ENCODE measurements around the gene CD72.
"Not testable (repeated sequence)": the region's sequence is repeated elsewhere in the genome, so short reads cannot be mapped to it uniquely, and the experiment has no call there.

CD72 gene

DNA sequence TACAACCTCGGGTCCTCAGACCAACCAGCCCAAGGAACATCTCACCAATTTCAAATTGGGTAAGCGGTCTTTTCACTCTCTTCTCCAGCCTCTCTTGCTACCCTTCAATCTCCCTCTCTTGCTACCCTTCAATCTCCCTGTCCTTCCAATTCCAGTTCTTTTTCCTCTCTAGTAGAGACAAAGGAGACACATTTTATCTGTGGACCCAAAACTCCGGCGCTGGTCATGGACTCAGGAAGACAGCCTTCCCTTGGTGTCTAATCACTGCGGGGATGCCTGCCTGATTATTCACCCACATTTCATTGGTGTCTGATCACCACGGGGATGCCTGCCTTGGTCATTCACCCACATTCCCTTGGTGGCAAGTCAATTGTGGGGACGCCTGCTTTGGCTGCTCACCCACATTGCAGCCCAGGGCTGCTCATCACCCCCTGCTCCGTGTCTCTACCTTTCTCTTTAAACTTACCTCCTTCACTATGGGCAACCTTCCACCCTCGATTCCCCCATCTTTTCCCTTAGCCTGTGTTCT is 19.3 kb upstream of the CD72 start:
- H3K27ac Mint-ChIP-seq = peak overlapping the region; percentile 63
- H3K9me3 Mint-ChIP-seq, H3K4me3 Mint-ChIP-seq, H3K36me3 Mint-ChIP-seq, H3K27me3 Mint-ChIP-seq: not testable (repeated sequence)
- H3K4me1 Mint-ChIP-seq = peaks cover 66% of the 10 kb centered on the region

DNA sequence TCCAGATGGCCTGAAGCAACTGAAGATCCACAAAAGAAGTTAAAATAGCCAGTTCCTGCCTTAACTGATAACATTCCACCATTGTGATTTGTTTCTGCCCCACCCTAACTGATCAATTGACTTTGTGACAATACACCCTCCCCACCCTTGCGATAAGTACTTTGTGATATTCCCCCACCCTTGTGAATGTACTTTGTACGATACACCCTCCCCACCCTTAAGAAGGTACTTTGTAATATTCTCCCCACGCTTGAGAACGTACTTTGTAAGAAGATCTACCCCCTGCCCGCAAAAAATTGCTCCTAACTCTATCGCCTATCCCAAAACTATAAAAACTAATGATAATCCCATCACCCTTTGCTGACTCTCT is 18.6 kb upstream of the CD72 start:
- H3K4me1 Mint-ChIP-seq = peaks cover 65% of the 10 kb centered on the region
- not testable (repeated sequence) for H3K36me3 Mint-ChIP-seq

DNA sequence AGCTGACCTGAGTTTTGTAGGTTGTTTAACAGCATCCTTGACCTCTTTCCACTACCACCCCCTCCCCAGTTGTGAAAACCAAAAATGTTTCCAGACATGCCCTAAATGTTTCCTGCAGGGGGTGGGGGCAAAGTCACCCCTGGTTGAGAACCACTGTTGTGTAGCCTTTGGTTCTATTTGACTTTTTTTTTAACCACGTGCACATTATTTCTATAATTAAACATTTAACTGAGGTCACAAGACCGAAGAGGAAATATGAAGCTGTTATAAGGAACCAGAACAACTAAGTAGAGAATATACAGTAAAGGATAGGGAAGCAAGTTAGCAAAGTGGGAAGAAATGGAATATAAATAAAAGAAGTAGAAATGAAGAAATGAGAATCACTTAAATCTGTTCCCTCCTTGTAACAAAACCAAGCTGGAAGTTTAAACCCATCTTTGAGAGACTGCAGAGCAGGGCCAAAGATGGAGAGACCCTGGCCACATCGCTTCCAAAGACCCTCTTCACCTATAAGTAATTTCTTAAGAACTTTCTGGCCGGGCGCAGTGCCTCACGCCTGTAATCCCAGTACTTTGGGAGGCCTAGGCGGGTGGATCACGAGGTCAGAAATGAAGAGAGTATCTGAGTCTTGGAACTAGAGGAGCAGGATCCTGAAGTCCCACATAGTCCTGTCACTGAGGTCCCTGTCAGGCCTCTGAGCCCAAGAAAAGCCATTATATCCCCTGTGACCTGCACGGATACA is 18.1 kb upstream of the CD72 start:
- Mint-ChIP-seq H3K27ac (peak overlapping the region; percentile 35), H3K27me3 (no peaks in the 10 kb centered on the region), H3K4me1 (peaks cover 60% of the 10 kb centered on the region), H3K9me3 (no peaks in the 10 kb centered on the region), H3K36me3 (peaks cover 3% of the 10 kb centered on the region), H3K4me3 (peak overlapping the region; percentile 27)

More for the DNA sequence above, 18.6 kb upstream of the CD72 start:
- not testable (repeated sequence) for H3K27me3 Mint-ChIP-seq, H3K4me3 Mint-ChIP-seq, H3K9me3 Mint-ChIP-seq, H3K27ac Mint-ChIP-seq

DNA sequence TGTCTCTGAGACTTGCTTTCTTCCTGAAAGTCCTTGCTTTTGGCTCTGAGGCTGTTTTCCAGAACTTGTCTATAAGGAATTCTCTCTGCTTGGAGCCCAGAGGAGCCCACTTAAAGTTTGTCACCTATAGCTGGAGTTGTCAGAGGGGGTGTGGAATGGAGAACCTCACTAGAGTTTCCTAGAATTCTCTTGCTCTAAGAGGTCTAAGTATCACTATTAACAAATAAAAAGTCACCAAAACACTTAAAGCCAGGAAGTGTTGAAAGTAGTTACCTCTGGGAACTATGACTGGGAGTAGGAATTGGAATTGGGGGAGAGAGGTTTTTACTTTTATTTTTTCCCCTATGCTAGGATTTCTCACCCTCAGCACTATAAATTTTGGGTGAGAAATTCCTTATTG is 17.5 kb upstream of the CD72 start:
- H3K9me3 Mint-ChIP-seq = no peaks in the 10 kb centered on the region
- H3K27ac Mint-ChIP-seq = peak overlapping the region; percentile 35
- H3K36me3 Mint-ChIP-seq = peaks cover 3% of the 10 kb centered on the region
- H3K27me3 Mint-ChIP-seq = no peaks in the 10 kb centered on the region
- no peak overlapping the region for H3K4me3 Mint-ChIP-seq
- peaks cover 55% of the 10 kb centered on the region for H3K4me1 Mint-ChIP-seq

DNA sequence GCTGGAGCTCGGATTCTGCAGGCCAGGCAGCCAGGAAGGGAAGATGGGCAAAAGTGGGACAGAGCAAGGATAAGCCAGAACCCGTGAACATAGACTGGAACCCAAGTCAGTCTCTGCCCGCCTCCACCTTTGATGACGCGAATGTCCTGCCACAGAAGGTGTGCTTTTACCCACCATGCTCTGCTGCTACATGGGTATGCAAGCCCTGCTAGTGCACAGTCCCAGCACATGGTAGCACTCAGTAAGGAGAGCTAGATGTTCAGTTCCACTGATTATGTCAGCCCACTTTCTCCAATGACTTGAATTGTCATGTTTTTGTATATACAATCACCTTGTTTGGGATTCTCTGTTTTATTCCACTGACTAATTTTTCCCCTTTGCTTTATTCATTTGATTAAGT is 11.4 kb upstream of the CD72 start:
- H3K27ac Mint-ChIP-seq = no peak overlapping the region
- no peaks in the 10 kb centered on the region for H3K27me3 Mint-ChIP-seq
- peaks cover under 1% of the 10 kb centered on the region for H3K4me1 Mint-ChIP-seq
- no peaks in the 10 kb centered on the region for H3K9me3 Mint-ChIP-seq
- H3K4me3 Mint-ChIP-seq = no peak overlapping the region
- H3K36me3 Mint-ChIP-seq = no peaks in the 10 kb centered on the region

DNA sequence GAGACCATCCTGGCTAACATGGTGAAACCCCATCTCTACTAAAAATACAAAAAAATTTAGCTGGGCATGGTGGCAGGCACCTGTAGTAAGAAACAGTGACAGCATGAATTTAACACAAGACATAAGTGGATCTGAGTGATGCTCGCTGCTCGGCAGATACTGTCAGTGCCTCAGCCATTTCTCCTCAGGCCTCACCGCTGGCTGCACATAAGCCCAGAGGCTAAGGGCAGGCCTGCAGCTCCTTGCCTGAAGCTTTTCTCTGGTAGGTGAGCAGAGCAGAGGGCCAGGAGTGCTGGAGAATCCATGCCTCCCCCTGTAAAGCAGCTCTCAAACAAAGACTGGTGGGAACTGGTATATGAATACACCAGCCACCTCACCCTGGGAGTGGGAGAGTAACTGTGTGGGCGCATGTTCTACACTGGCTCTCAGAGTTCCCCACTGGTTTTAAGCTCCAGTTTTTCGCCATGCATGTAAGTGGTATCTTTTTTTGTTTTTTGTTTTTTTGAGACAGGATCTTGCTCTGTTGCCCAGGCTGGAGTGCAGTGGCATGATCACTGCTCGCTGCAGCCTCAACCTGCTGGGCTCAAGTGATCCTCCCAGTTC is 10.3 kb upstream of the CD72 start:
- no peaks in the 10 kb centered on the region for H3K4me1 Mint-ChIP-seq
- no peaks in the 10 kb centered on the region for H3K36me3 Mint-ChIP-seq
- no peaks in the 10 kb centered on the region for H3K27me3 Mint-ChIP-seq

DNA sequence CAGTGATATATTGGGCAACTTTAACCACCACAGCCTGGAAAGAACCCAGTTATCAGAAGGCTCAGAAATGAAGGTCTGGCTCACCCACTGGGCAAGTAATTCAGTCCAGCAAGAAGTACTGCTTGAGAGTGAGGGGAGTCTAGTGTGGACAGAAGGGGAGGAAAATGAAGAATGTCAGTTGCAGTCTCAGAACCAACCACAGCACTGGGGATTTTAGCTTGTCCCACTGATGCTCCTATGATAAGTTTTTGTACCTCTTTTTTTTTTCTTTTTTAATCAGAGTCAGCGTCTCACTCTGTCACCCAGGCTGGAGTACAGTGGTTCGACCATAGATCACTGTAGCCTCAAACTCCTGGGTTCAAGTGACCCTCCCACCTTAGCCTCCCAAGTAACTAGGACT is 9.4 kb upstream of the CD72 start:
- Mint-ChIP-seq H3K4me3 (no peak overlapping the region), H3K27me3 (no peaks in the 10 kb centered on the region), H3K9me3 (no peaks in the 10 kb centered on the region), H3K27ac (no peak overlapping the region), H3K4me1 (no peaks in the 10 kb centered on the region), H3K36me3 (no peaks in the 10 kb centered on the region)

More for the DNA sequence above, 10.3 kb upstream of the CD72 start:
- Mint-ChIP-seq H3K9me3 (no peaks in the 10 kb centered on the region), H3K4me3 (no peak overlapping the region), H3K27ac (no peak overlapping the region)

DNA sequence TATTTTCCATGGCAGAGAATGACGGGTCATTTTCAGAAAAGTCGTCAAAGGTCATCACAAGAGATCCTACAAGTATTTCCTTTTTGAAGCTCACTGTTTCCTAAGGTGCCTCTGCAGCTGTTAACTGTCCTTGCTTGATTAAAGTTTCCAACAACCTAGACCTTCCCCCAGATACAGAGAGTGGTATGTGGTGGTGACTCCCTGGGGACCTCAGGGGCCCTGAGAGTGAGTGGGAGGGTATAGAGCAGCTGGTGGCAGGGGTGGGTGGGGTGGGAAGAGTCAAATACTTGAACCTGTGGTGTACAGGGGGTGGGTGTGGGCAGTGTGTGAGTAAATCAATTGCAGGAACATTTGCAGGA is 1.6 kb upstream of the CD72 start:
- Mint-ChIP-seq H3K27ac (peak overlapping the region; percentile 55), H3K36me3 (no peaks in the 10 kb centered on the region), H3K9me3 (no peaks in the 10 kb centered on the region), H3K4me3 (no peak overlapping the region), H3K4me1 (peaks cover 44% of the 10 kb centered on the region), H3K27me3 (no peaks in the 10 kb centered on the region)

DNA sequence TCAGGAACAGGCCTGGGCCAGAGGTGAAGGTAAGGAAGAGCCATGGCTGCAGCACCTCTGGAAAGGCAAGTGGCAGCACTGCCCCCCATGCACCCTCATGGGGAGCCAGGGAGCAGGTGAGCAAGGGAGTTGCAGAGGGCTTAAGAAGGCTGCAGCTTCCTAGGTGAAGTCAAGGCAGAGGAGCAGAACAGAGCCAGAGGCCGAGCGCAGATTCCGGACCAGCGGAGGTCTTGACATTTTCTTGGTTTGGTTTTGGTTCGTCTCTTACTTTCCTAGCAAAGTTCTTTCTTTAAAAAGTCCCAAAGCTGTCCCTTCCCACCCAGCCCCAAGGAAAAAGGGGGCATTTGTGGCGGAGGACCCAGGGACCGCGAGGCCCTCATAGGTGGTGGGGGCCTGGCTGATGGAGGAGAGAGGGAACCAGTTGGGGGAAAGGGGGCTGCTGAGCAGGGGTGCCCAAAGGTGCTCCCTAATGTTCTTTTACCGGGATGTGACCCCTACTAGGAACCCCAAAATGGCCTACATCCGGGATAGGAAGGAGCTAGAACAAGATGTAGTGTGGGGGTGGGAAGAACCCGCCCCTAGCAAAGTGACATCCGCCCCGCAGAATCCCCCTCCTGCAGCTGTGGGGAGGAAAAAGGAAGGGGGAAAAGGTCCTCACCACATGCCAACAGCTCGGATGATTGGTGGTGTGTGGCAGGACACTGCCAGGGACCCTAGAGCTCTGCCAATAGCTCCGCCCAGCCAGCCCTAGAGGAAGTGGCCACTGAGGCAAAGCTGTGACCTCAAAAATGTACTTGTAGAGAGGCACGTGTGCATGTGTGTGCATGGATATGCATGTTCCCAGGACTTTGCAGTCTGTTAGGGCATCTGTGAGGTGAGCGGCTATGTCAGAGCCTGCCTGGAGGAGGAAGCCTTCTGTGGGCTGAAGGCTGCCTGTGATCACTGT is 914 bp upstream of the CD72 start:
- peaks cover 44% of the 10 kb centered on the region for H3K4me1 Mint-ChIP-seq
- no peaks in the 10 kb centered on the region for H3K36me3 Mint-ChIP-seq
- H3K9me3 Mint-ChIP-seq = no peaks in the 10 kb centered on the region
- peak overlapping the region; percentile 55 for H3K27ac Mint-ChIP-seq
- no peaks in the 10 kb centered on the region for H3K27me3 Mint-ChIP-seq
- peak overlapping the region; percentile 19 for H3K4me3 Mint-ChIP-seq

DNA sequence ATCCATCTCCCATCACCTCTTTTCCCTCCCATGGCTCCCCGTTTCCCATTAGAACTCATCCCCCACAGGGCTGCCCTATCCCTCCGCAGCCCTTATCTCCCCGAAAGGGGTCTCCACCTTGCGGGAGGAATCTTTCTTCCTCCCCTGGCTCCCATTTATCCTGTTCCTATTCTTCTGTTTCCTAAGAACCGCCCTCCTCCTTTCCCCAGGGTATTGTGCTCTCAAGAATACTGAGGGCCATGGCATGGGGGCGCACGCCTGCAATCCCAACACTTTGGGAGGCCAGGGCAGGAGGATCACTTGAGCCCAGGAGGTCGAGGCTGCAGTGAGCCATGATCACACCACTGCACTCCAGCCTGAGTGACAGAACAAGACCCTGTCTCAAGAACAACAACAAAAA is 665 bp downstream of the CD72 start:
- Mint-ChIP-seq H3K4me1 (peaks cover 44% of the 10 kb centered on the region), H3K9me3 (no peaks in the 10 kb centered on the region), H3K27me3 (no peaks in the 10 kb centered on the region), H3K36me3 (no peaks in the 10 kb centered on the region), H3K27ac (peak overlapping the region; percentile 81), H3K4me3 (peak overlapping the region; percentile 85)

DNA sequence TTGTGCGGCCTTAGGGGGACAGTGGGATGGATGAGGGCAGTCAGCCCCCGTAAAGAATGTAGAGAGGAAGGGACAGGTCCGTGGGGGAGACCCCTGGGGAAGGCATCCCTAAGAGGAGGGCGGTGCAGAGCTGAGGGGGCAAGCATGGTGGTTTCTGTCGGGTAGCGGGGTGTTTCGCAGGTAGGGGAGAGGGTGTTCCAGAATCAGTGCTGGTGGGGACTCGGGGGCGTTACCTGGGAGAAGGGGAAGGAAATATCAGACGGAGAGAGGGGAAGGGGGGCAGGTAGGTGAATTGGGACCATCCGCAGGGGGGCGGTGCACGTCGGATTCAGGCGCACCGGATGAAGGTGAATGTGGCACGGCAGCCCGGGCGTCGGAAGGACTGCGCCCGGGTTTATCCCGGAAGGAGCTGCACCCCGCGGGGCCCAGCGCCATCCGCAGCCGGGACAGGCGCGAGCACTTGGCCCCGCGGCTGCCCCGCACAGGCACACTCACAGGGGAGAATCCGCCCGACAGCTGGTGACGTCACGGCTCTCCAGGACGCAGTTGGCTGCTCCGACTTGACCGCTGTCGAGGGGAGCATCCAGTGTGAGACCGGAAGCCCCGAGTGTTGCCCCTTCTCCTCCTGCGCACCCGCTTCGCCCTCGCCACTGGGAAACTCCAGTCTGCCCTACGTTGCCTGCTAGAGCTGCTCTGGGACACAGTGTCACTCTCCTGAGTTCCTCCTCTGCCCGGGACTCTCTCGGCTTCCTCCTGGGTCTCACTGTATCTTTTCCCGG is 1.3 kb downstream of the CD72 start:
- Mint-ChIP-seq H3K4me1 (peaks cover 44% of the 10 kb centered on the region), H3K27ac (peak overlapping the region; percentile 81), H3K9me3 (no peaks in the 10 kb centered on the region), H3K4me3 (peak overlapping the region; percentile 85), H3K27me3 (no peaks in the 10 kb centered on the region), H3K36me3 (no peaks in the 10 kb centered on the region)

DNA sequence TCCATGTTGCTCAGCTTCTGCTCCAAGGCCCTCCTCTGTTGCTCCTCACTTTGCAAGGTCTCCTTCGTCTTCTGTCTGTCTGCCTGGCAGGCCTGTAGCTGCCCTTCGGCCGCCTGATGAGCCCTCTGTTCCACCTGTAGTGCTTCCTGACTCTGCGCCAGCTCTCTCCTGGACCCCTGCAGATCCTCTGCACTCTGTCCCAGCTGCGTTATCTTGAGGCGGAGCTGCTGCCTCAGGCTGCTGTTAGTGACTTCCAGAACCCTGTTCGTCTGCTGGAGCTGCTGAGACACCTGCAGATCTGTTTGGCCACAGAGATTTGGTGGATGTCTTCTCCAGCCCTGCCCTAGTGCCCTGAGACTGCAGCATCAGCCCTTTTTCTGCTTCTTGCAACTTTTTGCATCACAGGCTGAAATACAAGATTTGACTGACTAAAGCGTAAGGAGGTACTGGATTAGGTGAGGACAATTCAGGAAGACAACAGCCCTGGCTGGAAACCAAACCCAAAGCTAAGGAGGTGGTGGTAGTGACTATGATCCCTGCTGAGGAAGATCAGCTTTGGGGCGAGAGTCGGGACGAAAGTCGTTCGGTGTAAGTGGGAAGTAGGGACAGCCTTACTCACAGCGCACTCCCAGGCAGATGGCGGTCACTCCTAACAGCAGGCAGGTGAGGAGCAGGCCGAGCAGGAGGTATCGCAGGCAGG is 2.1 kb downstream of the CD72 start:
- Mint-ChIP-seq H3K27me3 (no peaks in the 10 kb centered on the region), H3K4me1 (peaks cover 50% of the 10 kb centered on the region), H3K4me3 (peak overlapping the region; percentile 85), H3K36me3 (no peaks in the 10 kb centered on the region), H3K9me3 (no peaks in the 10 kb centered on the region), H3K27ac (peak overlapping the region; percentile 52)

DNA sequence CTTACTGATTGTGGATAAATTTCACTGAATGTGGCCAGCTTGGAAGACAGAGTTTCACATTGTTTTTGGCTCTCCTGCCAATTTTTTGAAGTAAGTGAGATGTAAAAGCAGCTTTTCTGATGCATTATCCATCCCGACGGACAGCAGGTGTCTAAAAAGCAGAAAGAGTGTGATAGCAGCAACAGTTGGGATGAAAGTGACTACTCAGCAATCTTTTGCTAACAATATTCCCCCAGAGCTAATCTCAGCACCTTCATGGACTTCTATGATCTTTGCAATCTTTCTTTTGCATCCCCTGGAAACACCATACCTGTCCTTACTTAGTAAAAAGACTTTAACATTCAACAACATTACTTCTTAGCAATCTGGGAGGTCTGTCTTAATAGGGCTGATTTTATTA is 5.4 kb downstream of the CD72 start:
- Mint-ChIP-seq H3K4me1 (peaks cover 28% of the 10 kb centered on the region), H3K36me3 (no peaks in the 10 kb centered on the region), H3K9me3 (no peaks in the 10 kb centered on the region), H3K27ac (no peak overlapping the region), H3K27me3 (no peaks in the 10 kb centered on the region), H3K4me3 (no peak overlapping the region)

DNA sequence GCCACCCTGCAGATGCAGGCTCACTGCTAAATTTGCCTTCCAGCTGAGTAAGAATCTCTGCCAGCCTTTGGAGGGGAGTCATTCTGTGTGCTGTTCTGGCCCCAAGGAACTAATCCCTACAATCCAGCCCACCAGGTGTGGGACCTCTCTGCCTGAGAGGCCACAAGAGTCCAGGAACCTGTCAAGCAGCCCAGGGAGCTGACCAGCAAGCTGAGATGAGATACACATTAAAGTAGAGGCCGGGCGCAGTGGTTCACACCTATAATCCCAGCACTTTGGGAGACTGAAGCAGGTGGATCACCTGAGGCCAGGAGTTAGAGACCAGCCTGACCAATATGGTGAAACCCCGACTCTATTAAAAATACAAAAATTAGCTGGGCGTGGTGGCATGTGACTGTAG is 6.1 kb downstream of the CD72 start:
- not testable (repeated sequence) for H3K4me3 Mint-ChIP-seq, H3K9me3 Mint-ChIP-seq, H3K36me3 Mint-ChIP-seq, H3K27ac Mint-ChIP-seq, H3K27me3 Mint-ChIP-seq
- peaks cover 25% of the 10 kb centered on the region for H3K4me1 Mint-ChIP-seq
